ENCODE data around the gene SPIB. TPM values are rescaled to one million over a fixed set of nuclear protein-coding genes. Genes with fewer than 3 reads are reported as not detected.
A peak's percentile ranks its signal among the peaks of the same experiment; 100 is the strongest.

The SPIB gene
- total RNA-seq, 1 donor from 2014 or later, result not detected

DNA sequence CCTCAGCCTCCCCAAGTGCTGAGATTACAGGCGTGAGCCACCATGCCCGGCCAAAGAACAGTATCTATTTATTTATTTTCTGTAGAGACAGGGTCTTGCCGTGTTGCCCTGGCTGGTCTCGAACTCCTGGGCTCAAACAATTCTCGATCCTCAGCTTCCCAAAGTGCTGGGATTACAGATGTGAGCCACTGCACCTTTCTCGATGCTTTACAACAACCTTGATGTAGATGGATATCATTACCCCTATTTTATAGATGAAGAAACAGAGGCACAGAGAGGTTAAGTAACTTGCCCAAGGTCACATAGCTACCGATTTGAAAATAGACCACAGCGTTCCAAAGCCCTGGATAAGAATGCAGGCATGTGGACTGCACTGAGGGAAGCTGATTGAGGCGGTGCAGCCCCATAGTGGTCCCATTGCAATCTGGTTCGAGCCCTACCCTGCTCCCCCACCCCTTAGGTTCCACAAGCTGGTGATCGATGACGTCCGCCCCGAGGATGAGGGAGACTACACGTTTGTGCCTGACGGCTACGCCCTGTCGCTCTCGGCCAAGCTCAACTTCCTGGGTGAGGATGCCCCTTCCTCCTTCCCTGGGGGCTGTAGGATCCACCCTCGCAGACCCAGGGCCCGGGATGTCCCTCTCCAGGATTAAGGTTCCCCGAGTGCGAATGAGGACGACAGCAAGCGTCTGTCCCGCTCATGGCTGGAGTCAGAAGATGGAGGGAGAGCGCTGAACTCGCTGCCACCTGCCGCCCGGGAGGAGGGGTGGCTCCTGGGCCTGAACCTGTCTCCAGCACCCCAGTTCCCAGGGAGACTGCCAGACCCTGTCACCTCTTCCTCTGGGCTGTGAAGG lies 31.9 kb downstream of the SPIB start:
- Histone ChIP-seq H2AFZ (replicated peaks) (no peak overlapping the region), H3K4me2 (no peak overlapping the region), H3K79me2 (ENCODE audit: low read depth) (no peaks in the 10 kb centered on the region), H3K36me3 (no peaks in the 10 kb centered on the region), H3K9me3 (ENCODE audit: low read depth) (no peaks in the 10 kb centered on the region), H3K27me3 (no peaks in the 10 kb centered on the region), H3F3A (ENCODE audit: low read depth) (no peaks in the 10 kb centered on the region), H3K4me1 (no peaks in the 10 kb centered on the region), H3K4me3 (no peak overlapping the region), H3K9ac (no peak overlapping the region), H3K27ac (no peak overlapping the region), H4K20me1 (ENCODE audit: low read depth) (no peaks in the 10 kb centered on the region)
- Mint-ChIP-seq H3K4me1 (no peaks in the 10 kb centered on the region), H3K27me3 (ENCODE audit: insufficient read depth, low read depth) (peaks cover 8% of the 10 kb centered on the region), H3K4me3 (no peak overlapping the region), H3K36me3 (no peaks in the 10 kb centered on the region), H3K9me3 (peaks cover 6% of the 10 kb centered on the region), H3K27ac (peak overlapping the region; percentile 66)
- DNase-seq (ENCODE audit: low spot score), result no peak
- TF ChIP-seq EZH2 (IDR thresholded peaks at IDR 0.05) (no peak), EZH2phosphoT487 (IDR thresholded peaks at IDR 0.05) (no peak), CTCF (IDR thresholded peaks at IDR 0.05) (no peak)

DNA sequence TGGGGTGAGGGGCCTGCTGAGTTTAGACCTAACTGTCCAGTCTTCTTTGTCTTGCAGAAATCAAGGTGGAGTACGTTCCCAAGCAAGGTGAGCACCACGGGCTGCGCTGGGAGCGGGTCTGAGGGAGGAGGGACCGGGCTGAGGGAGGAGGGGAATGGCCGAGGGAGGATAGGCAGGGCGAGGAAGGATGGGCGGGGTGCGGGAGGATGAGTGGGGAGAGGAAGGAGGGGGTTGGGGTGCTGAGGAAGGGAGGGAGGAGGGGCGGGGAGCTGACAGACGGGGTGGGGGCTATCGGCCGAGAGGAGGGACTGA lies 32.4 kb downstream of the SPIB start:
- H3K4me3 ChIP-seq, result no peak overlapping the region
- no peak overlapping the region for H3K4me2 ChIP-seq
- no peaks in the 10 kb centered on the region for H3K4me1 Mint-ChIP-seq
- H3K27ac Mint-ChIP-seq, result no peak overlapping the region
- no peaks in the 10 kb centered on the region for H3K27me3 ChIP-seq
- no peak overlapping the region for H2AFZ ChIP-seq (replicated peaks)
- no peaks in the 10 kb centered on the region for H3F3A ChIP-seq (ENCODE audit: low read depth)
- no peaks in the 10 kb centered on the region for H4K20me1 ChIP-seq (ENCODE audit: low read depth)
- no peak overlapping the region for H3K27ac ChIP-seq
- no peaks in the 10 kb centered on the region for H3K79me2 ChIP-seq (ENCODE audit: low read depth)
- no peaks in the 10 kb centered on the region for H3K4me1 ChIP-seq
- no peaks in the 10 kb centered on the region for H3K36me3 ChIP-seq
- no peak for DNase-seq (ENCODE audit: low spot score)
- H3K36me3 Mint-ChIP-seq, result no peaks in the 10 kb centered on the region
- peaks cover 11% of the 10 kb centered on the region for H3K9me3 Mint-ChIP-seq
- H3K4me3 Mint-ChIP-seq, result no peak overlapping the region
- no peak overlapping the region for H3K9ac ChIP-seq
- H3K9me3 ChIP-seq (ENCODE audit: low read depth), result no peaks in the 10 kb centered on the region
- no peak for TF ChIP-seq EZH2 (IDR thresholded peaks at IDR 0.05)
- no peak for TF ChIP-seq EZH2phosphoT487 (IDR thresholded peaks at IDR 0.05)
- no peak for TF ChIP-seq CTCF (IDR thresholded peaks at IDR 0.05)
- peaks cover 9% of the 10 kb centered on the region for H3K27me3 Mint-ChIP-seq (ENCODE audit: insufficient read depth, low read depth)

DNA sequence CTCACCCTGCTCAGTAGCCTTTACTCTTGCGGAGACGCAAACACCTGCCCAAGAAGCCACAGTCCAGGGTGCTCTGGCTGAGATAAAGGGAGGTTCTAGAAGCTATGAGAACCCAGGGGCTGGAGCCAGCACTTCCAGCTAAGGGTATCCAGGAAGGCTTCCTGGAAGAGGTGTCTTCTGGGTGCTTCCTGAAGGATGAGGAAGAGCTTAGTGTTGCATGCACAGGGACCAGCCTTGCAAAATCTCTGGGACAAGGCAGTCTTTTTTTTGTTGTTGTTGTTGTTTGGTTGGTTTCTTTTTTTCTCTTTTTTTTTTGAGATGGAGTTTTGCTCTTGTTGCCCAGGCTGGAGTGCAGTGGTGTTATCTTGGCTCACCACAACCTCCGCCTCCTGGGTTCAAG lies 34.5 kb downstream of the SPIB start:
- Mint-ChIP-seq H3K9me3 (peaks cover 9% of the 10 kb centered on the region), H3K36me3 (no peaks in the 10 kb centered on the region), H3K27ac (no peak overlapping the region), H3K4me1 (no peaks in the 10 kb centered on the region), H3K27me3 (ENCODE audit: insufficient read depth, low read depth) (peaks cover 7% of the 10 kb centered on the region), H3K4me3 (no peak overlapping the region)
- Histone ChIP-seq H3K27me3 (no peaks in the 10 kb centered on the region), H3K4me3 (no peak overlapping the region), H3K79me2 (ENCODE audit: low read depth) (no peaks in the 10 kb centered on the region), H3K9me3 (ENCODE audit: low read depth) (no peaks in the 10 kb centered on the region), H3F3A (ENCODE audit: low read depth) (no peaks in the 10 kb centered on the region), H3K4me1 (no peaks in the 10 kb centered on the region), H3K4me2 (no peak overlapping the region), H3K9ac (no peak overlapping the region), H4K20me1 (ENCODE audit: low read depth) (no peaks in the 10 kb centered on the region), H3K36me3 (no peaks in the 10 kb centered on the region), H2AFZ (replicated peaks) (no peak overlapping the region), H3K27ac (no peak overlapping the region)
- no peak for TF ChIP-seq EZH2 (IDR thresholded peaks at IDR 0.05)
- TF ChIP-seq EZH2phosphoT487 (IDR thresholded peaks at IDR 0.05), result no peak
- TF ChIP-seq CTCF (IDR thresholded peaks at IDR 0.05), result no peak
- no peak for DNase-seq (ENCODE audit: low spot score)

Measured in neural progenitor cell (in vitro differentiated cells).